PC-3 (cell line): ENCODE measurements around the gene PIGU. TPM values are rescaled to one million over a fixed set of nuclear protein-coding genes. Genes with fewer than 3 reads are reported as not detected.

Experiments used
- ATAC-seq: fragments of 200-7000 bp; cut with Tn5 transposase; 2 replicates; pipeline ENCODE4 v1.9.1; 2020; ENCODE audit warnings: mild to moderate bottlenecking, moderate library complexity
- BruUV-seq: library from RNA; stranded (reverse); fragments of 400-500 nt; replicated peaks from 2 replicates; lab custom pipeline; 2021; lab: Mats Ljungman, UMichigan
- CTCF ChIA-PET: fragments of 300-600 bp; sonication (Branson Sonifier 250); formaldehyde crosslinking; loops from one replicate; lab custom pipeline; 2022; ENCODE audit warnings: antibody characterized with exemption; lab: Charles Lee
- POLR2A ChIA-PET: fragments of 300-600 bp; sonication (Branson Sonifier 250); formaldehyde crosslinking; loops from one replicate; lab custom pipeline; 2022; ENCODE audit warnings: antibody characterized with exemption; ENCODE audit not compliant: unreplicated experiment; lab: Charles Lee
- DNase-seq: peaks from one replicate; pipeline ENCODE4 v3.0.0-alpha.2; 2015
- H2AFZ ChIP-seq: fragments of 300-600 bp; sonication (generic); 2 replicates; pipeline ENCODE4 v1.6.0; 2016; ENCODE audit warnings: antibody characterized with exemption, low read length
- H3F3A ChIP-seq: fragments of 300-600 bp; sonication (generic); one replicate; pipeline ENCODE4 v1.6.0; 2017; ENCODE audit warnings: antibody characterized with exemption, low read length, control low read depth, mild to moderate bottlenecking; ENCODE audit not compliant: unreplicated experiment
- H3K27ac ChIP-seq: fragments of 300-600 bp; sonication (generic); 2 replicates; pipeline ENCODE4 v1.5.1; 2016; ENCODE audit warnings: mild to moderate bottlenecking, low read length
- H3K27me3 ChIP-seq: fragments of 300-600 bp; sonication (generic); 2 replicates; pipeline ENCODE4 v1.6.1; 2016; ENCODE audit warnings: low read length, mixed read lengths
- H3K36me3 ChIP-seq: fragments of 300-600 bp; sonication (generic); 2 replicates; pipeline ENCODE4 v1.6.1; 2016; ENCODE audit warnings: low read depth, mixed run types, low read length, mixed read lengths
- H3K4me1 ChIP-seq: fragments of 300-600 bp; sonication (generic); 2 replicates; pipeline ENCODE4 v1.5.1; 2016; ENCODE audit warnings: low read length; ENCODE audit not compliant: insufficient read depth
- H3K4me2 ChIP-seq: fragments of 300-600 bp; sonication (generic); 2 replicates; pipeline ENCODE4 v1.6.0; 2016; ENCODE audit warnings: low read length
- H3K4me3 ChIP-seq: fragments of 300-600 bp; sonication (generic); 2 replicates; pipeline ENCODE4 v1.5.1; 2016; ENCODE audit warnings: mild to moderate bottlenecking, low read length, mixed read lengths
- H3K79me2 ChIP-seq: fragments of 300-600 bp; sonication (generic); 2 replicates; pipeline ENCODE4 v1.6.1; 2017; ENCODE audit warnings: low read length, mixed read lengths
- H3K9ac ChIP-seq: fragments of 300-600 bp; sonication (generic); 2 replicates; pipeline ENCODE4 v1.6.0; 2016; ENCODE audit warnings: mild to moderate bottlenecking, low read length
- H3K9me2 ChIP-seq: fragments of 300-600 bp; sonication (generic); replicated peaks from 2 replicates; pipeline ENCODE4 v1.6.1; 2016; ENCODE audit warnings: mixed run types, low read length, mixed read lengths
- H3K9me3 ChIP-seq: fragments of 300-600 bp; sonication (generic); 2 replicates; pipeline ENCODE4 v1.6.1; 2016; ENCODE audit warnings: low read length, mixed read lengths
- H4K20me1 ChIP-seq: fragments of 300-600 bp; sonication (generic); 2 replicates; pipeline ENCODE4 v1.6.1; 2016; ENCODE audit warnings: low read length, mixed read lengths
- EZH2 ChIP-seq: fragments of 300-600 bp; sonication (generic); IDR thresholded peaks from one replicate; pipeline ENCODE4 v1.6.1; 2017; ENCODE audit warnings: antibody characterized with exemption, mild to moderate bottlenecking, low read length; ENCODE audit not compliant: unreplicated experiment
- EZH2phosphoT487 ChIP-seq: fragments of 300-600 bp; sonication (generic); IDR thresholded peaks from 2 replicates; pipeline ENCODE4 v1.6.1; 2018; ENCODE audit warnings: mild to moderate bottlenecking, antibody characterized with exemption, low read length, borderline replicate concordance
- intact Hi-C: fragments of 100-400 bp; cut with micrococcal nuclease; formaldehyde crosslinking; loops from 2 replicates; pipeline ENCODE4 v1.9.0; 2023
- total RNA-seq: library from RNA; depleted of rRNA; stranded (reverse); fragments of >200 nt; gene quantifications from 2 replicates; pipeline ENCODE4 v1.2.3, GENCODE V29; 2014
- TF ChIP-seq, protein P1 (sequence below): fragments of 300-600 bp; sonication (generic); conservative IDR thresholded peaks from 2 replicates; pipeline ENCODE4 v1.5.1; 2017; ENCODE audit warnings: antibody characterized with exemption, low read depth, mild to moderate bottlenecking, low read length

PIGU gene
- total RNA-seq, 1 experiment from 2014 or later: 24.5 TPM

DNA sequence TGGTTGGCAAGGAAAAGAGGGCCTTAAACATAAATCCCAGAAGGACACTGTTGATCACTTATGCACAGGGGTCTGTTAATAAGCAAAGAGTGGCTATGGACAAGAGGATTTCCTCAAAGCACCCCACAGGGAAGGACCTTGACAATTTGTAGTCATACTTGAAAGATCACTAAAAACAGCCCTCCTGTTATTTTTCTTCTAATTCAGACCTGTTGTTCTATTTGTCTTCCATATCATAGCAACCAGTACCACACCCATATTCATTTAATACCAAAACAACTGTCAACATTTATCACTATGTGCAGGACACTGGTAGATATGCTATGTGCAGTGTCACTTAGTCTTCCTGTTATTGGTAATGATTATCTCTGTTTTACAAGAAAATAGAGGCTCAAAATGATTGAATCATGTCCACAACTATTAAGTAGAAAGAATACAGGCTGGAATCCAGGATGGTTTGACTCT, 163.9 kb downstream of the PIGU start:
- BruUV-seq: no TSS peak

DNA sequence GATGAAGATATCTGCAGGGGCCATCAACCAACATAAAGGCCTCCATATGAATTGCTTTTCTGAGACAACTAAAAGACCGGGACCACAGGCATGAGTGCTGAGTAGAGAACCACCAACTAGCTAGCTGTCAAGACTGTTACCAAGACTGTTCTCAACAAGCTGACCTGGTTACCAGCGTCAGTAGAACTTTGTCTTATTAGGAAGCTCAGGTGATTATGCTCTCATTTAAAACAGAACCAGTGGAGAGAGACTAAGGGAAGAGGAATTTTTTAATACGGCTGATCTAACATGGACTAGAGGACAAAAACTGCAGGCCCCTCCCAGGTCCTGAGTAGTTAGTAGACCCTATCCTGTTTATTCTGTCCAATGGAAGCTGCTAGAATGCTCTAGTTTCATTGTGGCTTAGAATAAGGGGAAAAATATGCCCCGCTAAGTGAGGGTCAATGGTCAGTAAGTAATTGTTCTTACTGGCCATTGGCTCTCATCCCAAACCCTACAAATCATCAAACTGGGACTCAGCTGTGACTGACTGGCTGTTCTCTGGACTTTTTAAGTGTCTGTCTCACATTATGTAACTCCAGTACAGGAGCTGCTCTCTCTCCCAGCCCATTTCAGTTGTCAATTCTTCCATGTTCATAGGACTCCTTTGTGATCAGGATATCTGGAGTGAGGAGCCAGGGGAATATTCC, 164.5 kb downstream of the PIGU start:
- BruUV-seq: no TSS peak

More for the DNA sequence above, 163.9 kb downstream of the PIGU start:
- H2AFZ ChIP-seq: no peak overlapping the region
- H3K27me3 ChIP-seq: no peaks in the 10 kb centered on the region
- H3K9me3 ChIP-seq: no peaks in the 10 kb centered on the region
- ChIA-PET CTCF (no interaction called here), POLR2A (no interaction called here)
- no peak overlapping the region for H3K4me2 ChIP-seq
- H3F3A ChIP-seq: no peaks in the 10 kb centered on the region
- no peak for ATAC-seq
- H4K20me1 ChIP-seq: 0 out of 2 replicates have a peak, but pooled peaks cover 3% of the 10 kb centered on the region
- peak; percentile 21 for DNase-seq
- peak overlapping the region; percentile 33 for H3K27ac ChIP-seq
- no peak overlapping the region for H3K9ac ChIP-seq
- H3K4me1 ChIP-seq: peaks cover 16% of the 10 kb centered on the region
- H3K36me3 ChIP-seq: peaks cover 14% of the 10 kb centered on the region
- intact Hi-C loops: no loop called here
- TF ChIP-seq, protein P1, sequence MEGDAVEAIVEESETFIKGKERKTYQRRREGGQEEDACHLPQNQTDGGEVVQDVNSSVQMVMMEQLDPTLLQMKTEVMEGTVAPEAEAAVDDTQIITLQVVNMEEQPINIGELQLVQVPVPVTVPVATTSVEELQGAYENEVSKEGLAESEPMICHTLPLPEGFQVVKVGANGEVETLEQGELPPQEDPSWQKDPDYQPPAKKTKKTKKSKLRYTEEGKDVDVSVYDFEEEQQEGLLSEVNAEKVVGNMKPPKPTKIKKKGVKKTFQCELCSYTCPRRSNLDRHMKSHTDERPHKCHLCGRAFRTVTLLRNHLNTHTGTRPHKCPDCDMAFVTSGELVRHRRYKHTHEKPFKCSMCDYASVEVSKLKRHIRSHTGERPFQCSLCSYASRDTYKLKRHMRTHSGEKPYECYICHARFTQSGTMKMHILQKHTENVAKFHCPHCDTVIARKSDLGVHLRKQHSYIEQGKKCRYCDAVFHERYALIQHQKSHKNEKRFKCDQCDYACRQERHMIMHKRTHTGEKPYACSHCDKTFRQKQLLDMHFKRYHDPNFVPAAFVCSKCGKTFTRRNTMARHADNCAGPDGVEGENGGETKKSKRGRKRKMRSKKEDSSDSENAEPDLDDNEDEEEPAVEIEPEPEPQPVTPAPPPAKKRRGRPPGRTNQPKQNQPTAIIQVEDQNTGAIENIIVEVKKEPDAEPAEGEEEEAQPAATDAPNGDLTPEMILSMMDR: no peak
- TF ChIP-seq EZH2phosphoT487 (no peak), EZH2 (no peak)
- H3K79me2 ChIP-seq: peaks cover 16% of the 10 kb centered on the region
- H3K4me3 ChIP-seq: no peak overlapping the region
- H3K9me2 ChIP-seq: no peaks in the 10 kb centered on the region

More for the DNA sequence above, 164.5 kb downstream of the PIGU start:
- H3K9me3 ChIP-seq: no peaks in the 10 kb centered on the region
- H3K4me1 ChIP-seq: peaks cover 16% of the 10 kb centered on the region
- ChIA-PET CTCF (no interaction called here), POLR2A (interaction anchor here (0.5 kb wide), 1 partner anchor 14 kb away, joined by 5 read pairs; no protein-coding TSS in a partner anchor)
- H3K27me3 ChIP-seq: no peaks in the 10 kb centered on the region
- no peak overlapping the region for H3K9ac ChIP-seq
- H3K36me3 ChIP-seq: peaks cover 20% of the 10 kb centered on the region
- H3K4me3 ChIP-seq: no peak overlapping the region
- DNase-seq (no peak), ATAC-seq (no peak)
- H4K20me1 ChIP-seq: no peaks in the 10 kb centered on the region
- TF ChIP-seq, protein P1: no peak
- no peak for TF ChIP-seq EZH2
- no peak for TF ChIP-seq EZH2phosphoT487
- no peak overlapping the region for H2AFZ ChIP-seq
- H3K4me2 ChIP-seq: no peak overlapping the region
- no peaks in the 10 kb centered on the region for H3K9me2 ChIP-seq
- peaks cover 10% of the 10 kb centered on the region for H3K79me2 ChIP-seq
- H3K27ac ChIP-seq: peak overlapping the region; percentile 33
- no peaks in the 10 kb centered on the region for H3F3A ChIP-seq
- intact Hi-C loops: no loop called here
